Suppressor macrophage treated with lipopolysaccharide for 4 hours (primary cell): ENCODE data around the gene ITPA.
"Not testable (repeated sequence)": the region's sequence is repeated elsewhere in the genome, so short reads cannot be mapped to it uniquely, and the experiment has no call there.

Experiments
- DNase-seq: peaks from one replicate; pipeline ENCODE4 v3.0.0-alpha.2; 2020

Gene ITPA

DNA sequence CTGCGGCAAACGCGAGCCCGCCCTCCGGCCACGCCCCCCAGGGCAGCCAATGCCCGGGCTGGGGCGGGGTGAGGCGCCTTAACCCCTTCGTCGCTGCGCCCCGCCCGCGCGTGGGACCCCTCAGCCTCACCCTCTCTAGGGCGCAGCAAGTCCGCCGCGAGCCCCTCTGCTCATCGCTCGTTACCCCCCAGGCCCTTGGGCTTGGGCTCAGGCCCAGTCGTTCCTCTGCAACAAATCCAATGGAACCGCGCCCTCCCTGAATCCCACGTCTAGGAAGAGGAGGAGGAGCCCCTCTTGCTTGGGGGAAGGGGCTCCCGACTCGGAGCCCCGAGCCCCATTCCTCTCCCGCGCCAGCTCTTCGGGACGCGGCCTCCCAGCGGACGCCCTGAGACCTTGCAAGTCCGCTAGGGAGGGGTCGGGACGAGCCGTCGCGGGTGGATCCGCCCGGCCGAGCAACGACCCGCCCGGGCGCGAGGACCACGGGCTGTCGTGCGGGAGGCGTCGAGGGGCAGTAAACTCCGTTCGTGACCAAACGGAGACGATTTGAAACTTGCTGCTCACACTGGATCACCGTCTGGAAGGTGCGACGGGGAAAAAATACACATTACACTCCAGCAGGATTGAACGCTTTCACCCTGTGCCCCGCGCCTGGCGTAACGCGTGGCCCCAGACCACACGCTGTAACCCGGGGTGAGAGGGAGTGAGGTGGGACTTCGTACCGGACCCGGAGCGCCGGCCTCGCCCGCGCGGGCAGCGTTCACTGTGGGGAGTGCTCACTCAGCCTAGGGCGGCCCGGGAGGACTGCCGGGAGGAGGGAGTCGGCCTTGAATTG lies 35.5 kb upstream of the ITPA start:
- DNase-seq = peak; percentile 89

DNA sequence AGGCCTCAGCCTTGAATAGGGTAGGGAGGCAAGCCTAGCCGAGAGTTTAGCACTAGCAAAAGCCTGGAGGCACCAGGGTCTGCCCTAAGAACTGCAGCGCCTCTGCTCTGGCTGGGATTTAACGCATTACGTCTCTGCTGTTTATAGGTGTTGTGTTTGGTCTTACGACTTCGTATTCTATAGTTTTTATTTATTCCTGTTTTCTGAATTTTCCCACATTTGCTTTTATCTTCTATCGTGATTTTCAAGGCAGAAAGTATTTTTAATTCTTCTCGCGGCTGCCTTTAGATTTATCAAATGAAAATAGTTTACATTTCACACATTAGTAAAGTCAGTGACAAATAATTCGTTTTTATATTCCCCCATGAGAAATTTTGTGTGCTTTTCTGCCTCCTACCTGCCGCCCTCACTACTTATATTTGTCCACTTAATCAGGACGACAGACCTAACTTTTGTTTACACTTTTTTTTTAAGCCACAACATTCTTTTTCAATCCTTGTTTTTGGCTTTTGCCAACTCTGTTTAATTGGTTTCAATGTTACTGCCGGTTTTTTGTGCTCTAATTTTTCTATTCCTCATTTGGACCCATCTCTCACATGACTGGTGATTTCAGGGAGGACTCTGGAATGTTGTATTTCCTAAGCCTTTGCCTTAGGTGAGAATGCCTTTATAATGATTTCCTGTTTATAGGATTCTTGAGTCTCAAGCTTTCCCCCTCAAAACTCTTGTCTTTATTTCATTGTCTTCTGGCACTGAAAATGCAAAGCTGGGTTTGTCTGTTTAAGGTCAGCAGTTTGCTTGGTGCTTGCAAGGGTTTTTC lies 34.6 kb upstream of the ITPA start:
- DNase-seq = no peak

- no peak for DNase-seq
These were observed 34.0 kb upstream of the ITPA start for GRCh38 chr20:3175270-3175669.

DNA sequence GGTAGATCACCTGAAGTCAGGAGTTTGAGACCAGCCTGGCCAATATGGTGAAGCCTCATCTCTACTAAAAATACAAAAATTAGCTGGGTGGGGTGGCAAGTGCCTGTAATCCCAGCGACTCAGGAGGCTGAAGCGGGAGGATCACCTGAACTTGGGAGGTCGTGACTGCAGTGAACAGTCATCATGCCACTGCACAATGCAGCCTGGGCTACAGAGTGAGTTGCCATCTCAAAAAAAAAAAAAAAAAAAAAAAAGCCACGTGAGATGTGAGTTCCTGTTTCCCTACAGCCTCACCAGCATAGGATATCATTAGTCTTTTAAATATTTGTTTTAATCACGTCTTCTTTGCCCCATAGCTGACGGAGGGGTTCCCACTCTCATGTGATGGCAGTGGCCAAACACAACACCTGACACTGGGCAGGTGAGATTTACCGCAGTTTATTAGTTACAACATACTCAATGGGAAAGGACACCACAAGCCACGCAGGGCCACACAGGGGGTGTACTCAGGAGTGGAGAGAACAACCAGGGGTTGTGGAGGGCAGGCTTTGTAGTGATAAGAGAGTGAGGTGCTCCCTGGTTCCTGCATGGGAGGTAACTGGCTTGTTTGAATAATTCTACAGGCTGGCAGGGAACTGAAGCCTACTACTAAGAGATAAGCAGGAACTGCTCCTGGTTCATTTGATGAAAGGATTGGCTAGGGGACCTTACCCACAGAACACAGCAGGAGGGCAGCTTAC lies 31.4 kb upstream of the ITPA start:
- DNase-seq = peak; percentile 19

GRCh38 chr20:3180319-3180718 lies 29.0 kb upstream of the ITPA start:
- DNase-seq = no peak

GRCh38 chr20:3181270-3181669 lies 28.0 kb upstream of the ITPA start:
- DNase-seq = no peak

DNA sequence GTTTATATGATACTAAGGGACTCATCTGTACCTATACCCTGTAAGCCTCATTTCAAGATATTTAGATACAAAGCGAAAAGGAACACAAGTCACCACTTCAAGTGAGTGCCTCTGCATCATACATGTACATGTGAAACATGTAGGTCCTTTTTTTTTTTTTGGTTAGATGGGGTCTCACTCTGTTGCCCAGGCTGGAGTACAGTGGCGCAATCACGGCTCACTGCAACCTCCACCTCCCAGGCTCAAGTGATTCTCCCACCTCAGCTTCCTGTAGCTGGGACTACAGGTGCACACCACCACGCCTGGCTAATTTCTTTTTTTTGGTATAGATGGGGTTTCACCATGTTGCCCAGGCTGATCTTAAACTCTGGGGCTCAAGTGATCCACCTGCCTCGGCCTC lies 26.9 kb upstream of the ITPA start:
- not testable (repeated sequence) for DNase-seq

GRCh38 chr20:3183896-3184612 lies 25.2 kb upstream of the ITPA start:
- no peak for DNase-seq

GRCh38 chr20:3187861-3188260 lies 21.4 kb upstream of the ITPA start:
- not testable (repeated sequence) for DNase-seq

DNA sequence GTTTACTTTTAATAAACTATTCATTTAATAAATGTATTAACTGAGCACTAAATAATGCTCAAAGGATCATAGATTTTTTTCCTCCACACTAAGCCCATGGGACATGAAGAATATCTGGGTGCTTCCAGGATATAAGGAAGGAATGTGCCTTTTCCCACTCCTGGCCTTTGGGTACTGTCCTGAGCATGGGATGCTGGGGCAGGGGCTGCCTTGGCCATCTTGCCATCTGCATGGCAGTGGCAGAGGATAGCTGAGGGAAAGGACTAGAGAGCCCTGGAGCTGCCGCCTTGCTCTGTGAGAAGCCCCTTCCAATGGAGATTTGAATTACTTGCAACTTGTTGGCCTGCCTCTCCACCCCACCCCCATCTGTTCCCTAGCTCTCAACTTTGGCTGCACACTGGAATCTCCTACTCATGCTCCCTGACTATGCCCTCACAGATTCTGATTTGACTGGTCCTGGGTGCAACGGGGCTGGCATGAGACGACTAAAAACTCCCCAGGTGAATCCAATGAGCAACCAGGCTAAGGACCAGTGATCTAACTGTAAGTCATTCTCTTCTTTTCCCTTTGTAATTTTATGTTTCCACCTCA lies 20.4 kb upstream of the ITPA start:
- no peak for DNase-seq

- DNase-seq = no peak
These were observed 19.7 kb upstream of the ITPA start for GRCh38 chr20:3189561-3190131.

- DNase-seq = no peak
These were observed 18.6 kb upstream of the ITPA start for GRCh38 chr20:3190681-3191111.

DNA sequence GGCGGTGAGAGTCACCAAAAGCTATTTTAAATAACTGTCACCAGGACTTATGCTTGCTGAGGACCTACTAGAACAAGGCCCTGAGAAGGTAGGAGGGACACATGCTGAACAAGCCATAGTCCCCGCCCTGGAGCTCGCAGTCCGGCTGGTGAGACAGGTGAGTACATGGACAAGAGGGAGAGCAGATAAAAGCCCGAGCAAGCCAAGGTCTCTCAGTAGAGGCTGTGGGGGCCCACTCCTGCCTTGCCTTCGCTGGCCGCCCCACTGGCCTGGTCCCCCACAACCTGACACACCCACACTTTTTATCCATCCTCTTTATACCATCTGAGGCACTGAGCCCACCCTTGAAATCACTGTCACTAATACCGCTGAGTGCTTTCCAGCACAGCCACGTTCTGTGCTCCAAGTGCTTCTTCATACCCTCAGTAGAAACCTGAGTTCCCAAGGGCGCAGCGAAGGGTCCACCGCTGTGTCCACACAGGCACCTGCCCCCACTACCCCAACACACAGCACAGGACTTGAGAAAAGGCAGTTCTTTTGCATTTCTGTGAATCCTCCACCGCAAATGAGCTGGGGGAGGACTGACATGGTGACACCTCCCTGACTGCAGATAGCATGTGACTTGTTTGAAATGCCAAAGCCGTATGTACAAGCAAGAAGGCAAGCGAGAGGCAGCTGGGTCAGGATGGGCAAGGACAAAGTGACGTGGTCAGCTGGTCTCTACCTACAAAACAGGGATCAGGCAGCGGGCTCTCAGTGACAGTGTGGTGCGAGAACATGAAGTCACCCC lies 16.9 kb upstream of the ITPA start:
- no peak for DNase-seq

DNA sequence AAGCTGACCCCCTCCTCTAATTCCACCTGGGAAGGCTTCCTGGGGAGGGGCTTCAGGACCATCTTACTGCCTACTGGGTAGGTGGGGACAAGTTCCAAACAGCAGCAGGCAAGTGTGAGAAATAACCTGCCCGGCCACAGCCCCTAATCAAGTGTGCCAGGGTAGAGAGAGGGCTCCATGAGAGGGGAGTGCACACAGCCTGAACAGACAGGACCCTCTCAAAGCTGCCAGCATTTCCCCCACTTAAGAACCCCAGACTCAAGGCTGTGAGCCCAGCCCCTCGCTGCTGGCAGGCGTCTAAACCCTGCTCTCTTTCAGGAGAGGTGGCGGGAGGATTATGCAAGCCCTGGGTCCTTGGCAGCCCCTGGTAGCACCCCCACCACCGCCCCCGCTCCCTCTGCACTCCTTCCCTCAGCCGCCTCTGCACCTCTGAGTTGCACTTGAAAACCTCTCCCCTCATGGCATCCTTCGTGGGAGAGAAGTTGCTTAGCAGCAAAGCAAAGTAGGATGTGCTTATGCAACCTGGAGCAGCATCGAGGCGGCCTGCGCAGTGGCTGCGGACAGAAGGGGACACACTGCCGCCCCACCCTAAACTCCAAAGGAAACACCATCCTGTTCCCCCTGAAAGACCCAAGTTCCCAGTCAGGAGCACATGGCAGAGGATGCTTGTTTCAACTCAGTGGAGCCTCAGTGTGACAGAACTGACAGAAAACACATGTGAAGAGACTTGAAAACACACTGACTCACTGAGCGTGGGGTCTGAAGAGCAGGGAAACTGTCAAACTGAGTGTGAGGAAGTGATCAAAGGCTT lies 15.3 kb upstream of the ITPA start:
- no peak for DNase-seq

- no peak for DNase-seq
These were observed 14.5 kb upstream of the ITPA start for GRCh38 chr20:3194617-3195280.

GRCh38 chr20:3195590-3196237 lies 13.6 kb upstream of the ITPA start:
- no peak for DNase-seq

- no peak for DNase-seq
These were observed 10.1 kb upstream of the ITPA start for GRCh38 chr20:3199206-3199605.

- no peak for DNase-seq
These were observed 9.1 kb upstream of the ITPA start for GRCh38 chr20:3199976-3200755.
